Measurements from ENCODE around the gene RGS2. TPM values are rescaled to one million over a fixed set of nuclear protein-coding genes. Genes with fewer than 3 reads are reported as not detected.
A peak's percentile ranks its signal among the peaks of the same experiment; 100 is the strongest.

RGS2 gene
- total RNA-seq, 1 experiment from 2014 or later: 4.5 TPM

GRCh38 chr1:192861860-192862259 lies 53.0 kb downstream of the RGS2 start:
- no peaks in the 10 kb centered on the region for H3K4me1 ChIP-seq (ENCODE audit: control insufficient read depth, insufficient read depth, low read length)
- intact Hi-C loops (cut with micrococcal nuclease; ENCODE audit: unreplicated experiment) (no loop called here), in situ Hi-C loops (cut with HindIII; ENCODE audit: low pct_unique_long_range_greater_than_20kb, low sequenced_read_pairs) (no loop called here)
- POLR2A ChIA-PET: interaction anchor here (0.6 kb wide), 1 partner anchor 700 kb away, joined by 3 read pairs; no protein-coding TSS in a partner anchor
- H3K27me3 ChIP-seq (ENCODE audit: control insufficient read depth, insufficient read depth, low read length): no peaks in the 10 kb centered on the region
- no peaks in the 10 kb centered on the region for H3K36me3 ChIP-seq (ENCODE audit: control insufficient read depth, insufficient read depth, low read length)
- BruUV-seq (replicated peaks): no TSS peak
- DNase-seq (ENCODE audit: low read depth, low spot score) (peak; percentile 27), ATAC-seq (no peak)
- no peak overlapping the region for H3K4me3 ChIP-seq (ENCODE audit: low read depth in 2 of 2, low read length in 2 of 2)
- no peaks in the 10 kb centered on the region for H3K9me3 ChIP-seq (ENCODE audit: control insufficient read depth, insufficient read depth, low read depth, low read length)
- no peak overlapping the region for H3K27ac ChIP-seq (ENCODE audit: low read length)
- CTCF ChIA-PET: interaction anchor here (1.2 kb wide), 1 partner anchor 55 kb away, joined by 3 read pairs; no protein-coding TSS in a partner anchor
- no peak for TF ChIP-seq CTCF (IDR thresholded peaks at IDR 0.05)
- TF ChIP-seq SIN3A (IDR thresholded peaks at IDR 0.05; ENCODE audit: borderline replicate concordance, insufficient read depth, low read depth, low read length): no peak
- TF ChIP-seq, protein P1, sequence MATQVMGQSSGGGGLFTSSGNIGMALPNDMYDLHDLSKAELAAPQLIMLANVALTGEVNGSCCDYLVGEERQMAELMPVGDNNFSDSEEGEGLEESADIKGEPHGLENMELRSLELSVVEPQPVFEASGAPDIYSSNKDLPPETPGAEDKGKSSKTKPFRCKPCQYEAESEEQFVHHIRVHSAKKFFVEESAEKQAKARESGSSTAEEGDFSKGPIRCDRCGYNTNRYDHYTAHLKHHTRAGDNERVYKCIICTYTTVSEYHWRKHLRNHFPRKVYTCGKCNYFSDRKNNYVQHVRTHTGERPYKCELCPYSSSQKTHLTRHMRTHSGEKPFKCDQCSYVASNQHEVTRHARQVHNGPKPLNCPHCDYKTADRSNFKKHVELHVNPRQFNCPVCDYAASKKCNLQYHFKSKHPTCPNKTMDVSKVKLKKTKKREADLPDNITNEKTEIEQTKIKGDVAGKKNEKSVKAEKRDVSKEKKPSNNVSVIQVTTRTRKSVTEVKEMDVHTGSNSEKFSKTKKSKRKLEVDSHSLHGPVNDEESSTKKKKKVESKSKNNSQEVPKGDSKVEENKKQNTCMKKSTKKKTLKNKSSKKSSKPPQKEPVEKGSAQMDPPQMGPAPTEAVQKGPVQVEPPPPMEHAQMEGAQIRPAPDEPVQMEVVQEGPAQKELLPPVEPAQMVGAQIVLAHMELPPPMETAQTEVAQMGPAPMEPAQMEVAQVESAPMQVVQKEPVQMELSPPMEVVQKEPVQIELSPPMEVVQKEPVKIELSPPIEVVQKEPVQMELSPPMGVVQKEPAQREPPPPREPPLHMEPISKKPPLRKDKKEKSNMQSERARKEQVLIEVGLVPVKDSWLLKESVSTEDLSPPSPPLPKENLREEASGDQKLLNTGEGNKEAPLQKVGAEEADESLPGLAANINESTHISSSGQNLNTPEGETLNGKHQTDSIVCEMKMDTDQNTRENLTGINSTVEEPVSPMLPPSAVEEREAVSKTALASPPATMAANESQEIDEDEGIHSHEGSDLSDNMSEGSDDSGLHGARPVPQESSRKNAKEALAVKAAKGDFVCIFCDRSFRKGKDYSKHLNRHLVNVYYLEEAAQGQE (IDR thresholded peaks at IDR 0.05; ENCODE audit: insufficient read depth in 1 of 2, low read depth in 2 of 2, low read length in 1 of 2): no peak
- no peak for TF ChIP-seq POLR2AphosphoS5 (IDR thresholded peaks at IDR 0.05; ENCODE audit: low read depth, low read length)
- TF ChIP-seq TCF7L2 (IDR thresholded peaks at IDR 0.05; ENCODE audit: low read depth, low read length): no peak

Other genes with a start within 250 kb of the RGS2 start
- gene RGS1, start 233.3 kb upstream of the RGS2 start, total RNA-seq (2021; ENCODE audit: unreplicated experiment): not detected
- gene RGS13, start 172.9 kb upstream of the RGS2 start, total RNA-seq (2021; ENCODE audit: unreplicated experiment): not detected